Measurements from ENCODE around the gene MOK.
A peak's percentile ranks its signal among the peaks of the same experiment; 100 is the strongest.
"Not testable (repeated sequence)": the region's sequence is repeated elsewhere in the genome, so short reads cannot be mapped to it uniquely, and the experiment has no call there.

MOK gene

DNA sequence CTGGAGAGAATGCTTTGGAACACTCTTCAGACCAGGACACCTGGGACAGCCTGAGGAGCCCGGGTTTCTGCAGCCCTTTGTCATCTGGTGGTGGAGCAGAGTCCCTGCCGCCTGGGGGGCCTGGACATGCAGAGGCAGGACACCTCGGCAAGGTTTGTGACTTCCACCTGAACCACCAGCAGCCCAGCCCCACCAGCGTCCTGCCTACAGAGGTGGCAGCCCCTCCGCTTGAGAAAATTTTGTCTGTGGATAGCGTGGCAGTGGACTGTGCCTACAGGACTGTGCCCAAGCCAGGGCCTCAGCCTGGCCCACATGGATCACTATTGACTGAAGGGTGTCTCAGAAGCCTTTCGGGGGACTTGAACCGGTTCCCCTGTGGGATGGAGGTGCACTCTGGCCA, 36.6 kb upstream of the MOK start:
- H3K4me1 ChIP-seq (ENCODE audit: control insufficient read depth, insufficient read depth, low read length) = no peaks in the 10 kb centered on the region
- no peaks in the 10 kb centered on the region for H3K27me3 ChIP-seq (ENCODE audit: control insufficient read depth, insufficient read depth, low read length)
- no peak overlapping the region for H3K4me3 ChIP-seq (ENCODE audit: low read length)
- H3K9ac ChIP-seq (ENCODE audit: low read depth, low read length) = no peak overlapping the region
- H3K4me2 ChIP-seq (ENCODE audit: low read length) = no peak overlapping the region
- peaks cover 52% of the 10 kb centered on the region for H3K36me3 ChIP-seq (ENCODE audit: insufficient read depth, low read length)
- H3K9me3 ChIP-seq (replicated peaks; ENCODE audit: low read length) = no peaks in the 10 kb centered on the region

DNA sequence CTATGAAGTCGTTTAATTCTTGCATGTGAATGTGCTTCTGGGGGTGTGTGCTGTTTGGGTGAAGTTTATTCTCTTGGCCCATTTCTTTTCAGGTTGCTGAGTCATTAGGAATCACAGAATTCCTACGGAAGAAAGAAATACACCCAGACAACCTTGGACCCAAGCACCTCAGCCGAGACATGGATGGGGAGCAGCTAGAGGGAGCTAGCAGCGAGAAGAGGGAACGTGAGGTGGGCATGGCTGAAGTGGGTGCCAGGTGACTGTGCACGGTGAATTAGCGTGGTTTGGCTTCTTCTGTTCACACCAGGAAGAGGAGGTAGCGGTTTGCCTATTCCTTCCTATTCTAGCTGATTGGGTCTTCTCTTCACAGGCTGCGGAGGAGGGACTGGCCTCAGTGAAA, 33.8 kb upstream of the MOK start:
- Histone ChIP-seq H3K4me3 (ENCODE audit: low read length) (no peak overlapping the region), H3K27me3 (ENCODE audit: control insufficient read depth, insufficient read depth, low read length) (no peaks in the 10 kb centered on the region), H3K4me1 (ENCODE audit: control insufficient read depth, insufficient read depth, low read length) (no peaks in the 10 kb centered on the region), H3K4me2 (ENCODE audit: low read length) (no peak overlapping the region), H3K9me3 (replicated peaks; ENCODE audit: low read length) (no peaks in the 10 kb centered on the region), H3K9ac (ENCODE audit: low read depth, low read length) (no peak overlapping the region), H3K36me3 (ENCODE audit: insufficient read depth, low read length) (peaks cover 46% of the 10 kb centered on the region)

DNA sequence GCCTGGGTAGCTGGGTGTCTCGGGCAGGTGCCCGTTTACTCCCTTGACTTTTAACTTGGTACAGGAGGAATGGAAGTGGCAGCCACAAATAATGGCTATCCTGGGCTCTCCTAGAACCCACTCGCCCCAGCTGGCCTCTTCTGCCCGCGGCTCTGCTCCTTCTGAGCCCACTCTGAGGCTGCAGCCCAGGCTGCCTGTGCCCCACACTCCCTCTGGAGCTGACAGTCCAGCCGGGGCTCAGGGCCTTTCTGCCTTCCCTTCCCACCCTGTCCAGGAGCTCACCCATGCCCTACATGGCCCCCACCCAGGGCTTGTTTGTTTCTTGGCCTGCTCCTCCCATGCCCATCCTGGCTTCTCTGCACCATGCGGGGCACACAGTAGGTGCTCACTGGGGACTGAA, 30.2 kb upstream of the MOK start:
- Histone ChIP-seq H3K36me3 (ENCODE audit: insufficient read depth, low read length) (peaks cover 38% of the 10 kb centered on the region), H3K4me1 (ENCODE audit: control insufficient read depth, insufficient read depth, low read length) (no peaks in the 10 kb centered on the region), H3K4me3 (ENCODE audit: low read length) (no peak overlapping the region), H3K4me2 (ENCODE audit: low read length) (no peak overlapping the region), H3K9me3 (replicated peaks; ENCODE audit: low read length) (no peaks in the 10 kb centered on the region), H3K9ac (ENCODE audit: low read depth, low read length) (no peak overlapping the region), H3K27me3 (ENCODE audit: control insufficient read depth, insufficient read depth, low read length) (no peaks in the 10 kb centered on the region)

DNA sequence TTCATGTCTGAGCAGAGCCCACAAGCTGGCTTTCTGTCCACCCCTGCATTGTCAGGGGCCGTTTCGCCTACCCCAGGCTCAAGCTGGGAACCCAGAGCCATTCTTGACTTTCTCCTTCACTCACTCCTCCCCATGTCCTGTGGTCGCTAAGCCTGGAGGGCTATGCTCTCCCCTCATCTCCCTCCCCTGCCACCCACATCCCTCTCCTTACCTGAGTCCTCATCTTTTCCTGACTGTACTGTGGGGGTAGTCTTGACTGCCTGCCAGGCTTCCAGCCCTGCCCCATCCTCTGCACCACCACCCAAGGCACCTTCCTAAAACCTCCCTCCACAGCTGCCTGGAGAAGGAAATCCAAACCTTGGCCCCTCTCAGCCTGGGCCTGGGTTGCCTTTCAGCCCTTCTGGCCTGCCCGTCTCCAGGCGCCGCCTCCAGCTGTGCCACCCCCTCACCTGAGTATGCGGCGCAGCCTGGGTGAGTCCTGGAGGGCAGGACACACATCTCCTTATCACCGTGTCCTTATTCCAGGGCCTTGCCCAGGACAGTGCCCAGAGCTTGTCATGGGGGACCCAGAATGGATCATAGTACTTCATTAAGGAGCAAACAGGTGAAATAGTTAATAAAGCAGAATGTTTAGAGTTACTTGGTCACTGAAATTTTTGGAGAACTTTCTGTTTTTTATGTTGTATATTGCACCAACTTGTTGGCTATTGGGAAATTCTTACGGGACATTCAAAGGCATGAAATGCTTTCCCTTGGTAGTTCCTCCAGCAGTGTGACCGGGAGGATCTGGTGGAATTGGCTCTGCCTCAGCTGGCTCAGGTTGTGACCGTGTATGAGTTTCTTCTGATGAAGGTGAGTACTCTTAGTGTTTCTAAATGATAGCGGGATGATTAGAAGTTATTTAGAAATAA, 29.1 kb upstream of the MOK start:
- H3K36me3 ChIP-seq (ENCODE audit: insufficient read depth, low read length) = peaks cover 36% of the 10 kb centered on the region
- no peaks in the 10 kb centered on the region for H3K27me3 ChIP-seq (ENCODE audit: control insufficient read depth, insufficient read depth, low read length)
- no peaks in the 10 kb centered on the region for H3K4me1 ChIP-seq (ENCODE audit: control insufficient read depth, insufficient read depth, low read length)
- no peak overlapping the region for H3K4me3 ChIP-seq (ENCODE audit: low read length)
- H3K9ac ChIP-seq (ENCODE audit: low read depth, low read length) = no peak overlapping the region
- no peak overlapping the region for H3K4me2 ChIP-seq (ENCODE audit: low read length)
- H3K9me3 ChIP-seq (replicated peaks; ENCODE audit: low read length) = no peaks in the 10 kb centered on the region

DNA sequence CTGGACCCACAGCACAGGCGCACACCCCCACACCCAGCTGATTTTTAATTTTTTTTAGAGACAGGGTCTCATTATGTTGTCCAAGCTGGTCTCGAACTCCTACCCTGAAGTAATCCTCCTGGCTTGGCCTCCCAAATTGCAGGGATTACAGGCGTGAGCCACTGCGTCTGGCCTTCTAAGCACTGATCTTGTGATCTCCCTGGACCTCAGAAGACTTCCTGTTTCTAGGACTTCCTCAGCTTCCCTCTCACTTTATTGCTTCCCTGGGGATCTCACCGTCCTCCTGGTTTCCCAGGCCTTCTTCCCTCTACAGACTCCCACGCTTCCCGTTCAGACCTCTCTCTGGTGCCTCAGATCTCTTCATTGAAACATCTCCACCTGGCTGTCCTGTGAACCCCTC, 28.4 kb upstream of the MOK start:
- Histone ChIP-seq H3K9me3 (replicated peaks; ENCODE audit: low read length) (no peaks in the 10 kb centered on the region), H3K9ac (ENCODE audit: low read depth, low read length) (no peak overlapping the region), H3K4me1 (ENCODE audit: control insufficient read depth, insufficient read depth, low read length) (no peaks in the 10 kb centered on the region), H3K4me2 (ENCODE audit: low read length) (no peak overlapping the region), H3K4me3 (ENCODE audit: low read length) (no peak overlapping the region), H3K27me3 (ENCODE audit: control insufficient read depth, insufficient read depth, low read length) (no peaks in the 10 kb centered on the region), H3K36me3 (ENCODE audit: insufficient read depth, low read length) (peaks cover 32% of the 10 kb centered on the region)

DNA sequence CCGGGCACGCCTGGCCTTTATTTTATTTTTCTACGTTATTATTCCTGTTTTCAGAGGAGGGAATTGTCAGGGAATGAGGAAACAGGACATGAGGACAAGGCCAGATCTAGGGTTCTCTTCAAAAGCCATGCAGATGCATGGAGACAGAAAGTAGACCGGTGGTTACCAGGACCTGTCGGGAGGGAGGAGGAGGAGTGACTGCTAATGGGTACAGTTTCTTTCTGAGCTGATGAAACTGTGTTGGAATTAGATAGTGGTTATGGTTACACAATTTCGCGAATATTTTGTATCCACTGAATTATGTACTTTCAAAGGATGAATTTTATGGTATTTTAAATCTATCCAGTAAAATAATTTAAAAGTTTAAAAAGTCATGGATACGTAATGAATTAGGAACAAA, 25.8 kb upstream of the MOK start:
- Histone ChIP-seq H3K9ac (ENCODE audit: low read depth, low read length) (no peak overlapping the region), H3K4me1 (ENCODE audit: control insufficient read depth, insufficient read depth, low read length) (no peaks in the 10 kb centered on the region), H3K4me2 (ENCODE audit: low read length) (no peak overlapping the region), H3K4me3 (ENCODE audit: low read length) (no peak overlapping the region), H3K9me3 (replicated peaks; ENCODE audit: low read length) (no peaks in the 10 kb centered on the region), H3K36me3 (ENCODE audit: insufficient read depth, low read length) (peaks cover 31% of the 10 kb centered on the region), H3K27me3 (ENCODE audit: control insufficient read depth, insufficient read depth, low read length) (no peaks in the 10 kb centered on the region)

DNA sequence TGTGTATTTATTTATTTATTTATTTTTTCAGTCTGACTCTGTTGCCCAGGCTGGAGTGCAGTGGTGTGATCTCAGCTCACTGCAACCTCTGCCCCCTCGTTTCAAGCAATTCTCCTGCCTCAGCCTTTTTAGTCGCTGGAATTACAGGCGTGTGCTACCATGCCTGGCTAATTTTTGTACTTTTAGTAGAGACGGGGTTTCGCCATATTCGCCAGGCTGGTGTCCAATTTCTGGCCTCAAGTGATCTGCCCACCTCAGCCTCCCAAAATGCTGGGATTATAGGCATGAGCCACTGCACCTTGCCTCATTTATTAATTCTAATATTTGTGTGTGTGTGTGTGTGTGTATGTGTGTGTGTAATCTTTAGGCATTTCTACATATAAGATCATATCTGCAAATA, 24.4 kb upstream of the MOK start:
- not testable (repeated sequence) for H3K4me3 ChIP-seq (ENCODE audit: low read length); H3K9me3 ChIP-seq (replicated peaks; ENCODE audit: low read length); H3K9ac ChIP-seq (ENCODE audit: low read depth, low read length); H3K4me2 ChIP-seq (ENCODE audit: low read length); H3K4me1 ChIP-seq (ENCODE audit: control insufficient read depth, insufficient read depth, low read length); H3K27me3 ChIP-seq (ENCODE audit: control insufficient read depth, insufficient read depth, low read length)
- peaks cover 22% of the 10 kb centered on the region for H3K36me3 ChIP-seq (ENCODE audit: insufficient read depth, low read length)

DNA sequence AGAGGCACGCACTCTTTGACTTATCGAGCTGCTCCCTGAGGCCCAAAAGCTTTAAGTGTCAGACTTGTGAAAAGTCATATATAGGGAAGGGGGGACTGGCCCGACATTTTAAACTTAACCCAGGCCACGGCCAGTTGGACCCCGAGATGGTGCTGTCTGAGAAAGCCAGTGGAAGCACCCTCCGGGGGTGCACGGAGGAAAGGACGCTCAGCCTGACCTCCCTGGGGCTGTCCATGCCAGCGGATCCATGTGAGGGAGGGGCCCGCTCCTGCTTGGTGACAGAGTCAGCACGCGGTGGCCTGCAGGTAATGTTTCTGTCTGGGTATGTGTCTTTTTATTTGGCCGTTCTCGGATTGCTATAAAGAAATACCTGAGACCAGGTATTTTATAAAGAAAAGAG, 21.6 kb upstream of the MOK start:
- H3K9me3 ChIP-seq (replicated peaks; ENCODE audit: low read length) = no peaks in the 10 kb centered on the region
- no peak overlapping the region for H3K9ac ChIP-seq (ENCODE audit: low read depth, low read length)
- peaks cover 4% of the 10 kb centered on the region for H3K4me1 ChIP-seq (ENCODE audit: control insufficient read depth, insufficient read depth, low read length)
- H3K4me2 ChIP-seq (ENCODE audit: low read length) = no peak overlapping the region
- H3K36me3 ChIP-seq (ENCODE audit: insufficient read depth, low read length) = peaks cover 12% of the 10 kb centered on the region
- no peak overlapping the region for H3K4me3 ChIP-seq (ENCODE audit: low read length)
- no peaks in the 10 kb centered on the region for H3K27me3 ChIP-seq (ENCODE audit: control insufficient read depth, insufficient read depth, low read length)

DNA sequence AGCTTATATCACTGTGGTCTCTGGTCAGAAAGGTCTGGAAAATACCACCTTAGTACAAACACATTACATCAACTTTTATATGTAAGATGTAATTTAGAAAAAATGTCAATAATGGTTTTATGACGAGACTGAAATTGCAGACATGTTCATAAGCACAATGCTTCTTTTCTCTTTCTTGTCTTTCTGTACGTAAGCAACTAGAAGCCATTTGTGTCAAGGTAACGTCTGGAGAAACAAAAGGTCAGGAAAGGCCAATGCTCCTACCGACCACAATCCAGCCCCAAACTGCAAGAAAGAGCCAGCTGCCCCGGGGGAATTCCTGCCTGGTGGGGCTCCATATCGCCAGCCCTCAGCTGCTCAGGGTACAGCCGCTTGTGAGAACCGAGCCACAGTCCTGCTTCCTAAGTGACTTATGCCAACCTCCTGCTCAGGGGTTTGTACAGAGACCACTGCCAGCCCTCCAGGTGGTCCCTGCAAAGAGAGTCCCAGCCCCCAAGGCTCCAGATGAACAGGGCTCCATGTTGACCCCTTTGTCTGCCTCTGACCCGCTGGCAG, 20.9 kb upstream of the MOK start:
- Histone ChIP-seq H3K4me1 (ENCODE audit: control insufficient read depth, insufficient read depth, low read length) (peaks cover 6% of the 10 kb centered on the region), H3K9me3 (replicated peaks; ENCODE audit: low read length) (no peaks in the 10 kb centered on the region), H3K4me3 (ENCODE audit: low read length) (no peak overlapping the region), H3K4me2 (ENCODE audit: low read length) (no peak overlapping the region), H3K9ac (ENCODE audit: low read depth, low read length) (no peak overlapping the region), H3K27me3 (ENCODE audit: control insufficient read depth, insufficient read depth, low read length) (no peaks in the 10 kb centered on the region), H3K36me3 (ENCODE audit: insufficient read depth, low read length) (peaks cover 11% of the 10 kb centered on the region)

DNA sequence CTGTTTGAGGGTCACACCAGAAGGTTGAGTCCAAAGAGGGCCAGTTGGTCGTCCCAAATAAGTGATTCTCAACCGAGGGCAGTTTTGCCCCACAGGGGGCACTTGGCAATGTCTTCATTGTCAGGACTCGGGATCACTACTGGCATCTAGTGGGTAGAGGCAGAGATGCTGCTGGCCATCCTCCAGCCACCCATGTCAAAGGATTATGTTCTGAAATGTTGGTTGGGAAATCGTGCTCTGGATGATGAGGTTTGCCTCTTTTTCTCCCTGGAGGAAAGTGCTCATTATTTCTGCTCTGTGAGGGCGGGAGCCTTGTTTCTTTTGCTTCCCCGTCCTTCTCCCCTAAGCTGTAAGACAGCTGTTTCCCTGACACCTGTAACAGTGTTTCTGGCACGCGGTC, 18.1 kb upstream of the MOK start:
- Histone ChIP-seq H3K4me1 (ENCODE audit: control insufficient read depth, insufficient read depth, low read length) (peaks cover 20% of the 10 kb centered on the region), H3K4me3 (ENCODE audit: low read length) (no peak overlapping the region), H3K4me2 (ENCODE audit: low read length) (peak overlapping the region; percentile 43), H3K27me3 (ENCODE audit: control insufficient read depth, insufficient read depth, low read length) (no peaks in the 10 kb centered on the region), H3K9me3 (replicated peaks; ENCODE audit: low read length) (no peaks in the 10 kb centered on the region), H3K9ac (ENCODE audit: low read depth, low read length) (no peak overlapping the region), H3K36me3 (ENCODE audit: insufficient read depth, low read length) (peaks cover 11% of the 10 kb centered on the region)

DNA sequence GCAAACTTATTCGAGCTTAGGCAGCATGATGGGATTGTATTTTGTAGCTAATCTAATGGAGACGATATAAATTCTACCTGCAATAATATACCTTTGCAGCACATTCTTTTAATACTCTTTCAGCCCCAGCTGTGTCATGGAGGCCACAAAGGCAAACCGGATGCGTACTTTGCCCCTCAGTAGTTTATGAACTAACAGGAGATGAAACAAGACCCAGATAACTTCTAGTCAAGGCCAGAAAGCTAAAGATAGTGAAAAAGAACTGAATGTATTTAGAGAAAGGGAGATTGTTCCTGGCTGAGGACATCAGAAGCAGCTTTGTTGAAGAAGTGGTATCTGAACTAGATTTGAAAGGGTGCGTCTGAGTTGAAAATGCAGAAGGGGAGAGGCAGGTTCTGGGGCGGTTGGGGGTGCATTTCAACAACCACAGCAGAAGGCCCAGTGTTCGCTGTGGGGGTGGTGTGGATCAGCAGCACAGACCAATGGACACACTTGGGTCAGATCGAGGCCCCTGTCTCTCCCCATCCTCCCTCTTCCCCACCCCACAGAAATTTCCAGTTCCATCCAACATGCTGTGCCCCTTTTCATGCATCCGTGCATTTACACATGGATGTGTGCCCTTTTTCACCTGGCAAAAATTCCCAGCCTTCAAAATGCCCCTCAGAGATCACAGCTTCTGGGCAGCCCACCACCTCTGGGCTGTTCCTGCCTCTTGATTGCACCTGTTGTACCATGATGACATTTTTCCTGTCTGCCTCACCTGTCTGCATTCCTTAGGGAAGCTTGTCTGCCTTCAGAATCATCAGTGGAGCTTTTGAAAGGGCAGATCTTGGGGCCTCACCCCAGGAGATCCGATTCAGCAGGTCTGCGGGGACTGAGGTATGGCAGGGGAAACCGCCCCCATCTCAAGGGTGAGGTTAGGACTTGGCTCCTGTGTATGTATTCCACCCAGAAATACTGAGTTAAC, 16.8 kb upstream of the MOK start:
- H3K27me3 ChIP-seq (ENCODE audit: control insufficient read depth, insufficient read depth, low read length) = no peaks in the 10 kb centered on the region
- peaks cover 29% of the 10 kb centered on the region for H3K4me1 ChIP-seq (ENCODE audit: control insufficient read depth, insufficient read depth, low read length)
- no peak overlapping the region for H3K4me2 ChIP-seq (ENCODE audit: low read length)
- peaks cover 7% of the 10 kb centered on the region for H3K36me3 ChIP-seq (ENCODE audit: insufficient read depth, low read length)
- peak overlapping the region; percentile 23 for H3K9ac ChIP-seq (ENCODE audit: low read depth, low read length)
- H3K9me3 ChIP-seq (replicated peaks; ENCODE audit: low read length) = no peaks in the 10 kb centered on the region
- no peak overlapping the region for H3K4me3 ChIP-seq (ENCODE audit: low read length)

Measured in skeletal muscle satellite cell (primary cell).